ENCODE data around the gene DNAAF3.

GRCh38 chr19:55117663-55118391, 48.6 kb downstream of the DNAAF3 start:
- no peak for TF ChIP-seq EZH2 (IDR thresholded peaks at IDR 0.05; ENCODE audit: low read length)
- TF ChIP-seq, protein P1, sequence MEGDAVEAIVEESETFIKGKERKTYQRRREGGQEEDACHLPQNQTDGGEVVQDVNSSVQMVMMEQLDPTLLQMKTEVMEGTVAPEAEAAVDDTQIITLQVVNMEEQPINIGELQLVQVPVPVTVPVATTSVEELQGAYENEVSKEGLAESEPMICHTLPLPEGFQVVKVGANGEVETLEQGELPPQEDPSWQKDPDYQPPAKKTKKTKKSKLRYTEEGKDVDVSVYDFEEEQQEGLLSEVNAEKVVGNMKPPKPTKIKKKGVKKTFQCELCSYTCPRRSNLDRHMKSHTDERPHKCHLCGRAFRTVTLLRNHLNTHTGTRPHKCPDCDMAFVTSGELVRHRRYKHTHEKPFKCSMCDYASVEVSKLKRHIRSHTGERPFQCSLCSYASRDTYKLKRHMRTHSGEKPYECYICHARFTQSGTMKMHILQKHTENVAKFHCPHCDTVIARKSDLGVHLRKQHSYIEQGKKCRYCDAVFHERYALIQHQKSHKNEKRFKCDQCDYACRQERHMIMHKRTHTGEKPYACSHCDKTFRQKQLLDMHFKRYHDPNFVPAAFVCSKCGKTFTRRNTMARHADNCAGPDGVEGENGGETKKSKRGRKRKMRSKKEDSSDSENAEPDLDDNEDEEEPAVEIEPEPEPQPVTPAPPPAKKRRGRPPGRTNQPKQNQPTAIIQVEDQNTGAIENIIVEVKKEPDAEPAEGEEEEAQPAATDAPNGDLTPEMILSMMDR (optimal IDR thresholded peaks at IDR 0.05 in 1 of 3, IDR thresholded peaks at IDR 0.05 in 1 of 3, conservative IDR thresholded peaks at IDR 0.05 in 1 of 3; ENCODE audit: extremely low read depth in 1 of 3, insufficient read depth in 2 of 3, low read length in 3 of 3): no peak
